ENCODE measurements around the gene TBX1. TPM values are rescaled to one million over a fixed set of nuclear protein-coding genes. Genes with fewer than 3 reads are reported as not detected.

Gene TBX1
- total RNA-seq, 1 donor from 2014 or later: not detected

GRCh38 chr22:19714312-19715187 lies 46.0 kb upstream of the TBX1 start, which contains the start of gene SEPTIN5:
TSS of gene SEPTIN5 (plus strand) at chr22:19714503. CDS start at chr22:19714589, 86 bp downstream.
- Mint-ChIP-seq H3K4me3 (peak within 1 kb of the TSS; percentile 88), H3K4me1 (peaks cover 14% of the 10 kb centered on the region), H3K27ac (no peak within 1 kb of the TSS), H3K27me3 (ENCODE audit: insufficient read depth, low read depth) (peaks cover 21% of the 10 kb centered on the region), H3K9me3 (no peaks in the 10 kb centered on the region), H3K36me3 (peaks cover 3% of the 10 kb centered on the region)
- TF ChIP-seq EZH2 (IDR thresholded peaks at IDR 0.05) (peak; percentile 70), EZH2phosphoT487 (IDR thresholded peaks at IDR 0.05) (peak; percentile 63), CTCF (IDR thresholded peaks at IDR 0.05) (no peak)
- H2AFZ ChIP-seq (replicated peaks): peak within 1 kb of the TSS; percentile 100
- H3K27me3 ChIP-seq: peaks cover 82% of the 10 kb centered on the region
- peaks cover 17% of the 10 kb centered on the region for H3F3A ChIP-seq (ENCODE audit: low read depth)
- no peaks in the 10 kb centered on the region for H3K9me3 ChIP-seq (ENCODE audit: low read depth)
- H3K4me3 ChIP-seq: peak within 1 kb of the TSS; percentile 74
- H4K20me1 ChIP-seq (ENCODE audit: low read depth): peaks cover 8% of the 10 kb centered on the region
- H3K9ac ChIP-seq: no peak within 1 kb of the TSS
- H3K79me2 ChIP-seq (ENCODE audit: low read depth): no peaks in the 10 kb centered on the region
- peak; percentile 52 for DNase-seq (ENCODE audit: low spot score)
- no peak within 1 kb of the TSS for H3K27ac ChIP-seq
- peaks cover 6% of the 10 kb centered on the region for H3K4me1 ChIP-seq
- H3K36me3 ChIP-seq: no peaks in the 10 kb centered on the region
- peak within 1 kb of the TSS; percentile 97 for H3K4me2 ChIP-seq

GRCh38 chr22:19715188-19715930 lies 45.2 kb upstream of the TBX1 start:
- no peak overlapping the region for H3K27ac ChIP-seq
- H3F3A ChIP-seq (ENCODE audit: low read depth): peaks cover 17% of the 10 kb centered on the region
- no peak for DNase-seq (ENCODE audit: low spot score)
- Mint-ChIP-seq H3K4me3 (peak overlapping the region; percentile 84), H3K27me3 (ENCODE audit: insufficient read depth, low read depth) (peaks cover 29% of the 10 kb centered on the region), H3K4me1 (peaks cover 14% of the 10 kb centered on the region), H3K27ac (no peak overlapping the region), H3K36me3 (peaks cover 8% of the 10 kb centered on the region), H3K9me3 (peaks cover 1% of the 10 kb centered on the region)
- no peak overlapping the region for H2AFZ ChIP-seq (replicated peaks)
- peaks cover 16% of the 10 kb centered on the region for H4K20me1 ChIP-seq (ENCODE audit: low read depth)
- no peaks in the 10 kb centered on the region for H3K79me2 ChIP-seq (ENCODE audit: low read depth)
- peaks cover 90% of the 10 kb centered on the region for H3K27me3 ChIP-seq
- peak overlapping the region; percentile 74 for H3K4me3 ChIP-seq
- H3K4me1 ChIP-seq: peaks cover 6% of the 10 kb centered on the region
- no peaks in the 10 kb centered on the region for H3K9me3 ChIP-seq (ENCODE audit: low read depth)
- no peaks in the 10 kb centered on the region for H3K36me3 ChIP-seq
- TF ChIP-seq EZH2phosphoT487 (IDR thresholded peaks at IDR 0.05) (peak; percentile 21), EZH2 (IDR thresholded peaks at IDR 0.05) (no peak)
- peak overlapping the region; percentile 97 for H3K4me2 ChIP-seq
- no peak overlapping the region for H3K9ac ChIP-seq

- Histone ChIP-seq H3K27ac (no peak overlapping the region), H3K4me2 (no peak overlapping the region), H3K79me2 (ENCODE audit: low read depth) (no peaks in the 10 kb centered on the region), H3K9me3 (ENCODE audit: low read depth) (no peaks in the 10 kb centered on the region), H3K27me3 (peaks cover 98% of the 10 kb centered on the region), H3K4me1 (peaks cover 6% of the 10 kb centered on the region), H3K9ac (no peak overlapping the region), H3K36me3 (no peaks in the 10 kb centered on the region), H4K20me1 (ENCODE audit: low read depth) (peaks cover 24% of the 10 kb centered on the region), H3K4me3 (no peak overlapping the region), H2AFZ (replicated peaks) (no peak overlapping the region), H3F3A (ENCODE audit: low read depth) (peaks cover 17% of the 10 kb centered on the region)
- TF ChIP-seq CTCF (IDR thresholded peaks at IDR 0.05) (no peak), EZH2 (IDR thresholded peaks at IDR 0.05) (no peak), EZH2phosphoT487 (IDR thresholded peaks at IDR 0.05) (no peak)
- Mint-ChIP-seq H3K9me3 (peaks cover 6% of the 10 kb centered on the region), H3K4me3 (peak overlapping the region; percentile 68), H3K4me1 (peaks cover 19% of the 10 kb centered on the region), H3K27me3 (ENCODE audit: insufficient read depth, low read depth) (peaks cover 38% of the 10 kb centered on the region), H3K36me3 (peaks cover 13% of the 10 kb centered on the region), H3K27ac (no peak overlapping the region)
- DNase-seq (ENCODE audit: low spot score): no peak
Measured at GRCh38 chr22:19716041-19716828, 44.3 kb upstream of the TBX1 start.

Data from neural progenitor cell (in vitro differentiated cells).